NT2/D1 (cell line): Measurements from ENCODE around the gene TTLL11.

Source experiments
- DNase-seq: peaks from one replicate; pipeline ENCODE4 v3.0.0-alpha.2; 2011; ENCODE audit warnings: low read depth, low spot score
- H3K27me3 ChIP-seq: 2 replicates; pipeline ENCODE4 v1.6.0; 2011; ENCODE audit warnings: mild to moderate bottlenecking; ENCODE audit not compliant: insufficient read length, insufficient read depth
- H3K36me3 ChIP-seq: 2 replicates; pipeline ENCODE4 v1.6.1; 2011; ENCODE audit warnings: mild to moderate bottlenecking, low read length, mixed read lengths; ENCODE audit not compliant: insufficient read depth, insufficient read length
- H3K4me1 ChIP-seq: 2 replicates; pipeline ENCODE4 v1.5.1; 2011; ENCODE audit not compliant: insufficient read depth, insufficient read length
- H3K4me3 ChIP-seq: 2 replicates; pipeline ENCODE4 v1.5.1; 2011; ENCODE audit warnings: low read depth; ENCODE audit not compliant: insufficient read length
- H3K9ac ChIP-seq: 2 replicates; pipeline ENCODE4 v1.6.0; 2011; ENCODE audit warnings: low read depth; ENCODE audit not compliant: insufficient read length
- H3K9me3 ChIP-seq: 2 replicates; pipeline ENCODE4 v1.5.1; 2011; ENCODE audit warnings: mild to moderate bottlenecking, low read length; ENCODE audit not compliant: insufficient read depth
- SUZ12 ChIP-seq: IDR thresholded peaks from 2 replicates; pipeline ENCODE4 v1.6.1; 2011; ENCODE audit not compliant: insufficient read length, insufficient read depth; ENCODE audit errors: extremely low read depth
- YY1 ChIP-seq: IDR thresholded peaks from 2 replicates; pipeline ENCODE4 v1.6.1; 2011; ENCODE audit not compliant: insufficient read length, insufficient read depth
- ZNF274 ChIP-seq: IDR thresholded peaks from 2 replicates; pipeline ENCODE4 v1.6.1; 2011; ENCODE audit warnings: mild to moderate bottlenecking, low read depth, low read length

Gene TTLL11

DNA sequence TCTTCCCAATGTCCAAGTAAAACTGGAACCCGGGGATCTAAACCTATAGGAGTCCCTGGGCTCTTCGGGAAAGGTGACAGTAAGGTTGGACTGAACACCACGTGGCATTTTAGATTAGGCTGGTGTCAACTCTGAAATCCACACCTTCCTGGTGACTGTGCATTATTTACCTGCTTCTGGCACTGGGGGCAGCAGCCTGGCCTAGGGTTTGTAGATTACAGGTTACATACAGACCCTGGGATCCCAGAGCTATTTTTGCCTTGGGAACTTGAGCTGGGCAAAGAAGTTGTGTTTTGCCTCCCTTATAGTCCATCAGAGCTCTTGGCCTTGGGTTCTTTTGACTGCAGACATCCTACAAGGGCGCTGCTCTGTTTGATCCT lies 268.5 kb downstream of the TTLL11 start:
- Histone ChIP-seq H3K27me3 (no peaks in the 10 kb centered on the region), H3K9ac (no peak overlapping the region), H3K4me3 (no peak overlapping the region), H3K9me3 (no peaks in the 10 kb centered on the region), H3K4me1 (peaks cover 10% of the 10 kb centered on the region), H3K36me3 (no peaks in the 10 kb centered on the region)
- TF ChIP-seq YY1 = no peak
- TF ChIP-seq SUZ12 = no peak
- TF ChIP-seq ZNF274 = no peak
- no peak for DNase-seq

DNA sequence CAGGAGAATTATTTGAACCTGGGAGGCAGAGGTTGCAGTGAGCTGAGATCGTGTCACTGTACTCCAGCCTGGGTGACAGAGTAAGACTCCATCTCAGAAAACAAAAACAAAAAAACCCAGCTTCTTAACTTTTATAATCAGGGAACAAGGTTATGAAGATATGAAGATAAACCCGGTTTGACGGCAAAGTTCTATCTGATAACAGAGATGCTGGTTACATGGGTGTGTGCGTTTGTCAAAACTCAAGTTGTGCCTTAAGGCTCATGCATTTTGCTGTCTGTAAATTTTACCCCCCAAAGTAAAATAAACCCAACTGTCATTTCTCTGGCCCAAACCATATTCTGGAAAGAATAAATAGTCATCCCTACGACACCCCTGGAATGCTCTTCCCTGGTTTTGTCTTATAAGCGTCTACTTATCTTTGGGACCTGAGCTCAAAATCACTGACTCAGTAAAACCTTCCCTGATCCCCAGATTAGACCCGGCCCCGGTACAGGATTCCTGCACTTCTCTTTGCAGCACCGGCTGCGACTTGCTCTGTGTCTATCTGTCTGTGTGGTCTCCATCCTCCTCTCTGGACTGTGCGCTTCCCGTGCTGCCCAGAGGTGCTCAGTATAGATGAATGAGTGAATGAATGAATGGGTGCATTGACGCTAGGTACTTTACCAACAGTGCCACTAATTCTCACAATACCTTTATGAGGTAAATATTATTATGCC lies 269.5 kb downstream of the TTLL11 start:
- no peaks in the 10 kb centered on the region for H3K9me3 ChIP-seq
- no peak for DNase-seq
- peaks cover 20% of the 10 kb centered on the region for H3K4me1 ChIP-seq
- no peak overlapping the region for H3K9ac ChIP-seq
- H3K4me3 ChIP-seq = no peak overlapping the region
- no peaks in the 10 kb centered on the region for H3K36me3 ChIP-seq
- no peaks in the 10 kb centered on the region for H3K27me3 ChIP-seq
- no peak for TF ChIP-seq YY1
- TF ChIP-seq ZNF274 = no peak
- no peak for TF ChIP-seq SUZ12

DNA sequence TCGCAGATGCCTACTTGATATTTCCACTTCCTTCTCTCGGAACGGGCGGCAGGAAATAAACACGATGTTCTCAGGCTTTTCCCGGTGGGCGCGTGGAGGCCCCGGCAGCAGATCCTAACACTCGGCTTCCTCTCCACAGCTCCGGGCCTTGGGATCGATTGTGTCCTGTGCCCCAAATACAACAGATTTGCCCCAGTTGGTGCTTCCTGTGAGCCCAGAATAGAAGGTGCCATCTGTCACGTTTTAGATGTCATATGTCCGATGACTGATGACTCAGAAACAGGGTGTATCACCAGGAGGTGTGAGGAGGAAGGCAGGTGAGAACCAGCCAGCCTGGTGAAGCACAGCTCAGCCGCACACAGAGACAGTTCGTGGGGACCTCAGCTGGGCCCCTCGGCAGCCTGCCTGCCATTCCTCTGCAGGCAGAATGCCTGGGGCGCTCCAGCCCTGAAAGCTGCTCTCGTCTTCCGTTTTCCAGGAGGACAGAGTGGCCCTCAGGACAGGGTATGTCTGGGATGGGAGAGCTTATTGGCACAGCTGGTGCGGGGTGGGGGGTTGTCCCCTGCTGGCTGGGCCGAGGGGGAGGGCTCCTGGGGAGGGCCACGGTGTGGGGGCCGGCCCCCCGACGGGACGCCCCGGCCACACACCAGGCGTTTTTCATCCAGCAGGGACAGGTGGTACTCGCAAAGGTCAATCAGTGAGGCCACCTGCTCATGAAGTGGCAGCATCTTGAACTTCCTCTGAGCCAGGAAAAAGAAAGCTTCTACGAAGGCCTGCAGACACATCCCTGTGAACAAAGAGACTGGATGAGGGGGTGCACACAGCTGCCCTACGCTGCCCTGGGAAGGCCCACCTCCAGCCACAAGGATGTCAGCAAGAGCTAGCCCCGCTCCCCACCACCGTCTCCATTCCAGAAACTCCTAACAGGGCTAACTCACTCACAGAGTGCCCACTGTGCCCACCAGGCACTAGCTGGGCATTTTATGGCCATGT lies 270.7 kb downstream of the TTLL11 start:
- Histone ChIP-seq H3K4me3 (no peak overlapping the region), H3K27me3 (peaks cover 3% of the 10 kb centered on the region), H3K9me3 (no peaks in the 10 kb centered on the region), H3K9ac (no peak overlapping the region), H3K36me3 (no peaks in the 10 kb centered on the region), H3K4me1 (peaks cover 29% of the 10 kb centered on the region)
- no peak for TF ChIP-seq ZNF274
- no peak for TF ChIP-seq SUZ12
- TF ChIP-seq YY1 = no peak
- DNase-seq = no peak

DNA sequence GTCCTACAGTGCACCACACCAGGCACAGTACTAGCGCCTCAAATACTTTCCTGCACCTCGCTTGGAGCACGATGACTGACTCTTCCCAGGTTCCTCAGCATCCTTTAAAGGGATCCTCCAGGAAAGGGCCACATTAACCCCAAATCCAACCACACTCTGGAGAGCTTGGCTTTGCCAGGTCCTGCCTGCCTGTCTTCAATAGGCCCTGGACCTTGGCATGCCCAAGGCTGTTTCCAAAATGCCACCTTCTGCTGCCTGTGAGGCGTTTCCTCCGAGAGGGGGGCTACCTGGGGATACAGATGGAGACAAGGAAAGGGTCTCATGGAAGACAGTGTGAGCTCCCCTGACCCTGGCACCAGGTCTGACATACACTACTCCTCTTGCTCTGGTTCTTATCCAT lies 271.8 kb downstream of the TTLL11 start:
- Histone ChIP-seq H3K4me1 (peaks cover 34% of the 10 kb centered on the region), H3K27me3 (peaks cover 3% of the 10 kb centered on the region), H3K36me3 (no peaks in the 10 kb centered on the region), H3K9ac (no peak overlapping the region), H3K4me3 (no peak overlapping the region), H3K9me3 (no peaks in the 10 kb centered on the region)
- no peak for DNase-seq
- TF ChIP-seq SUZ12 (no peak), ZNF274 (no peak), YY1 (no peak)

DNA sequence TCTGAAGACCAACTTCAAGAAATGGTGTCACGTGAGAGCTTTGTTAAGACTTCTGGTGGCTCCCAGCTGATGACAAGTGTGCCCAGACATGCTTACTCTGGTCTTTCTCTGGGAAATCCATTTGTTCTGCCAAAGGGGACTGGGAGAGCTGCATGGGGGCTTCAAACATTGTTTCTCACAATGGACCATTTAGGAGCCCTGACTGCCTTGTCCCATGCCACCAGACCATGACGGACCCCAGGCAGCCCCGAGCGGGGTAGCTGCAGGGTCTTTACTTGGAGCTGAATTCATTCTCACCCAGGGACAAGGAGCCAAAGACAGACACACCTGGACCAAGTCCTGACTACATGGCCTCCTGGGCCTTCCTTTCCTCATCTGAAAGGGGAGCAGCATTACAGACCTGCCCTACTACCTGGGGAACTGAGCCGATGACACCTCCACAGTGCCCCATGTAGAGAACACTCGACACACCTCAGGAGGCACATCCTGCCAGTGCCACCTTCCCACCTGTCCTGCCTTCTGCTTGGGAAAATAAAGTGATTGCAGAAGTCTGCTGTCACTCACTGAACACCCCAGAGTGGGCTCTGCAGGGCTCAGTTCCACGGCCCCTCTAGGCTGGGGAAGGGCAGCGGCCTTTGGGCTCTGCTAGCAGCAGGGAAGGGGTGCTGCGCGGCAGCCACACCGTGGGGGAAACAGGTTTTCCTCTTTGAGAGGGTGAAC lies 272.7 kb downstream of the TTLL11 start:
- Histone ChIP-seq H3K9ac (no peak overlapping the region), H3K9me3 (no peaks in the 10 kb centered on the region), H3K36me3 (no peaks in the 10 kb centered on the region), H3K4me1 (peaks cover 40% of the 10 kb centered on the region), H3K27me3 (peaks cover 3% of the 10 kb centered on the region), H3K4me3 (no peak overlapping the region)
- no peak for DNase-seq
- TF ChIP-seq SUZ12 (no peak), YY1 (no peak), ZNF274 (no peak)

DNA sequence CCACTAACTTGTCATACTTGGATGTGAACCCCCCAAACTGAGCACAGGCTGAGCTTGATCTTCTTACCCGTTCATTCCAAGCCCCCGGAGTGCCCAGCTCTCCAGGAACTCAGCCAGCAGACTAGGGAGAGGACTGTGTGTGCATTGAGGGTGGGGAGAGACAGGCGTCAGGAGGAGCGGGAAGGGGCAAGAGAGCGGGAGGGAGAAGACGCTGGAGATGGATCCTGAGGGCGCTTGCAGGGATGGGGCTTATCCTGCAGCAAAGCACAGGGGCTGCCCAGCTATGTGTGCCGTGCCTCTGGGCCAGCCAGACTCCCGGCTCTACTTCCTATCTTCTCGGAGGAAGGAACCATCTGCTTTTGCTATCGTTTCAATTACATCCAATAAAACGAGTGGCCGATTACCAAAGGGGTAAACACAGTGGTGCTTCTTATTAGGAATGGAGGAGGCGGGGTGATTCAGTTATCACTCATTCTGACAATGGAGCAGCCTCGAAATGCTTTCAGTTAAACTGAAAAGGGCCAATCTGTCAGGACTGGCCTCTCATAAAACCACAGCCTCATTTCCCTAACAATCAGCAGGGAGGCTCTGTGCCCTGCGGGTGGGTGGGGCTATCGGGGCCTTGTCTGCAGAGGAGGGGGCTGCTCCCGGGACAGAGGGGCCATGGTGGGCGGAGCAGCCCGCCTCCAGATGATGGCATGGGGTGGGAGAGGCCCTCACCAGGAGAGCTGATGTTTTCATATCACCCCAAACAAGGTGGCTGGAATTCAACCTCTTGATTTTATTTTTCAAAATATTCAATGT lies 273.5 kb downstream of the TTLL11 start:
- Histone ChIP-seq H3K27me3 (peaks cover 3% of the 10 kb centered on the region), H3K4me1 (peaks cover 41% of the 10 kb centered on the region), H3K9me3 (no peaks in the 10 kb centered on the region), H3K36me3 (no peaks in the 10 kb centered on the region), H3K4me3 (peak overlapping the region; percentile 19), H3K9ac (peak overlapping the region; percentile 69)
- DNase-seq = peak; percentile 68
- TF ChIP-seq ZNF274 = no peak
- no peak for TF ChIP-seq YY1
- no peak for TF ChIP-seq SUZ12
